HL-60 (cell line): ENCODE measurements around the gene ARPC5.

Experiments
- CTCF ChIP-seq: IDR thresholded peaks from one replicate; pipeline ENCODE4 v1.5.1; 2011; ENCODE audit warnings: low read length, control low read depth, inconsistent platforms; ENCODE audit not compliant: insufficient read depth
- GABPA ChIP-seq: IDR thresholded peaks from 2 replicates; pipeline ENCODE4 v1.6.1; 2012; ENCODE audit warnings: low read depth
- POLR2AphosphoS5 ChIP-seq: IDR thresholded peaks from 2 replicates; pipeline ENCODE4 v1.6.1; 2012; ENCODE audit warnings: low read depth

GRCh38 chr1:183572721-183573120 is 62.9 kb downstream of the ARPC5 start:
- TF ChIP-seq CTCF (no peak), POLR2AphosphoS5 (no peak), GABPA (no peak)
